Raji (cell line): ENCODE measurements around the gene PCDHGA10.
"Not testable (repeated sequence)": the region's sequence is repeated elsewhere in the genome, so short reads cannot be mapped to it uniquely, and the experiment has no call there.

ENCODE experiments used
- POLR2A ChIP-seq: IDR thresholded peaks from 2 replicates; pipeline ENCODE4 v1.6.1; 2011; ENCODE audit warnings: low read depth, low read length, control low read depth; ENCODE audit not compliant: insufficient read depth

PCDHGA10 gene

GRCh38 chr5:141412854-141413539 is at the start of gene PCDHGA10:
Gene PCDHGA10, plus strand, starts transcription at chr5:141412987. Its CDS starts 189 bp downstream, at chr5:141413176.
- TF ChIP-seq POLR2A, result no peak

- no peak for TF ChIP-seq POLR2A
These were observed 48.7 kb upstream of the PCDHGA10 start, which contains the start of gene PCDHGA5 for GRCh38 chr5:141363952-141364660. Gene PCDHGA5, plus strand, starts transcription at chr5:141364162. Its CDS starts 169 bp downstream, at chr5:141364331.

- TF ChIP-seq POLR2A, result no peak
These were observed 46.5 kb upstream of the PCDHGA10 start for GRCh38 chr5:141366016-141366896.

- TF ChIP-seq POLR2A, result no peak
These were observed 42.6 kb upstream of the PCDHGA10 start, which contains the start of gene PCDHGB3 for GRCh38 chr5:141369994-141370848. Gene PCDHGB3, plus strand, starts transcription at chr5:141370242. Its CDS starts 153 bp downstream, at chr5:141370395.

DNA sequence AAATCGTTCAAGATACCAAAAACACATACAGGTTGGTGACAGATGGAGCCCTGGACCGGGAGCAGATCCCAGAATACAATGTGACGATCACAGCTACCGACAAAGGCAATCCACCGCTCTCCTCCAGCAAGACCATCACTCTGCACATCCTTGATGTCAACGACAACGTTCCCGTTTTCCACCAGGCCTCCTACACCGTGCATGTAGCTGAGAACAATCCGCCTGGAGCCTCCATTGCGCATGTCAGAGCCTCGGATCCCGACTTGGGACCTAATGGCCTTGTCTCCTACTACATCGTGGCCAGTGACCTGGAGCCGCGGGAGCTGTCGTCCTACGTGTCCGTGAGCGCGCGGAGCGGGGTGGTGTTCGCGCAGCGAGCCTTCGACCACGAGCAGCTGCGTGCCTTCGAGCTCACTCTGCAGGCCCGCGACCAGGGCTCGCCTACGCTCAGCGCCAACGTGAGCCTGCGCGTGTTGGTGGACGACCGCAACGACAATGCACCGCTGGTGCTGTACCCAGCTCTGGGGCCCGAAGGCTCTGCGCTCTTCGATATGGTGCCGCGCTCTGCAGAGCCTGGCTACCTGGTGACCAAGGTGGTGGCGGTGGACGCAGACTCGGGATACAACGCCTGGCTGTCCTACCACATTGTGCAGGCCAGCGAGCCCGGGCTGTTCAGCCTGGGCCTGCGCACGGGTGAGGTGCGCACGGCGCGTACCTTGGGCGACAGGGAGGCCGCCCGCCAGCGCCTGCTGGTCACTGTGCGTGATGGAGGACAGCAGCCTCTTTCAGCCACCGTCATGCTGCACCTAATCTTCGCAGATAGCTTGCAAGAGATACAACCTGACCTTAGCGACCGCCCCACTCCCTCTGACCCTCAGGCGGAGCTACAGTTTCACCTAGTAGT is 41.0 kb upstream of the PCDHGA10 start:
- no peak for TF ChIP-seq POLR2A

DNA sequence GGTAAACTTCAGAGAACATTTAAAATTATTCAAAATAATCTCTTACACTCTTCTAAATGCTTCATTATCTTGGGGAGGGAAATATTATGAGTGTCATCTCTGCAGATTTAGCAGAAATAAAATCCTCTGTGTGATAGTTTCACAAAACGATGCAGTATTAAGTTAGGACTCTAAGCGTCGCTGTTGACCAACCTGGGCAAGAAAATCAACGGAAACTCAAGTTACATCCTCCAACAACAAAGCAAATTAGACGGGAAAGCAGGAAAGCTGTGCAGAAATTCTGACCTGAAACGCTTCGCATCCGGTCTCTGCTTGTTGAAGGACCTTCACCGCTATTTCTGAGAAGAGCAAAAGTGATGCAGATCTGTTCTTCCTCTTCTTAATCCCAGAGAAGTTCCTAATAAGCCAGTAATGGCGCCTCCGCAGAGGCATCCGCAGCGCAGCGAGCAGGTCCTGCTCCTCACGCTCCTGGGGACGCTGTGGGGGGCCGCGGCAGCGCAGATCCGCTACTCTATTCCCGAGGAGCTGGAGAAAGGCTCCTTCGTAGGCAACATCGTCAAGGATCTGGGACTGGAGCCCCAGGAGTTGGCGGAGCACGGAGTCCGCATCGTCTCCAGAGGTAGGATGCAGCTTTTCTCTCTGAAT is 39.0 kb upstream of the PCDHGA10 start, which contains the start of gene PCDHGA6:
Gene PCDHGA6, plus strand, starts transcription at position 219 of the 645 bp plus-strand sequence. Its CDS starts 193 bp downstream, at position 412.
- no peak for TF ChIP-seq POLR2A

DNA sequence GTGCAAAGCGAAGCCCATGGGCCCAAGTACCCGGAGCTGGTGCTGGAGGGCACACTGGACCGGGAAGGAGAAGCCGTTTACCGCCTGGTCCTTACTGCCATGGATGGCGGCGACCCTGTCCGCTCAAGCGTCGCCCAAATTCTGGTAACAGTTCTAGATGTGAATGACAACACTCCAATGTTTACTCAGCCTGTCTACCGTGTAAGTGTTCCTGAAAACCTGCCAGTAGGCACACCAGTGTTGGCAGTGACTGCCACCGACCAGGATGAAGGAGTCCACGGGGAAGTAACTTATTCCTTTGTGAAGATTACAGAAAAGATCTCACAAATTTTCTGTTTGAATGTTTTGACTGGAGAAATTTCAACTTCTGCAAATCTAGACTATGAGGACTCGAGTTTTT is 38.2 kb upstream of the PCDHGA10 start:
- no peak for TF ChIP-seq POLR2A

GRCh38 chr5:141382469-141383294 is 30.1 kb upstream of the PCDHGA10 start, which contains the start of gene PCDHGA7:
Gene PCDHGA7, plus strand, starts transcription at chr5:141382742. Its CDS starts 158 bp downstream, at chr5:141382900.
- no peak for TF ChIP-seq POLR2A

DNA sequence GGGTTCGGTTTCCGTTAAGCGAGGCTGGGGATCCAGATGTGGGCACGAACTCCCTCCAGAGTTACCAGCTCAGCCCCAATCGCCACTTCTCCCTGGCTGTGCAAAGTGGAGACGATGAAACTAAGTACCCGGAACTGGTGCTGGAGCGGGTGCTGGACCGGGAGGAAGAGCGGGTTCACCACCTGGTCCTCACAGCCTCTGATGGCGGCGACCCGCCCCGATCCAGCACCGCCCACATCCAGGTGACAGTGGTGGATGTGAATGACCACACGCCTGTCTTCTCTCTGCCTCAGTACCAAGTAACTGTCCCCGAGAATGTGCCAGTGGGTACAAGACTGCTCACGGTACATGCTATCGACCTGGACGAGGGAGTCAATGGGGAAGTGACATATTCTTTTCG is 29.4 kb upstream of the PCDHGA10 start:
- TF ChIP-seq POLR2A, result no peak

- no peak for TF ChIP-seq POLR2A
These were observed 28.1 kb upstream of the PCDHGA10 start for GRCh38 chr5:141384471-141385267.

DNA sequence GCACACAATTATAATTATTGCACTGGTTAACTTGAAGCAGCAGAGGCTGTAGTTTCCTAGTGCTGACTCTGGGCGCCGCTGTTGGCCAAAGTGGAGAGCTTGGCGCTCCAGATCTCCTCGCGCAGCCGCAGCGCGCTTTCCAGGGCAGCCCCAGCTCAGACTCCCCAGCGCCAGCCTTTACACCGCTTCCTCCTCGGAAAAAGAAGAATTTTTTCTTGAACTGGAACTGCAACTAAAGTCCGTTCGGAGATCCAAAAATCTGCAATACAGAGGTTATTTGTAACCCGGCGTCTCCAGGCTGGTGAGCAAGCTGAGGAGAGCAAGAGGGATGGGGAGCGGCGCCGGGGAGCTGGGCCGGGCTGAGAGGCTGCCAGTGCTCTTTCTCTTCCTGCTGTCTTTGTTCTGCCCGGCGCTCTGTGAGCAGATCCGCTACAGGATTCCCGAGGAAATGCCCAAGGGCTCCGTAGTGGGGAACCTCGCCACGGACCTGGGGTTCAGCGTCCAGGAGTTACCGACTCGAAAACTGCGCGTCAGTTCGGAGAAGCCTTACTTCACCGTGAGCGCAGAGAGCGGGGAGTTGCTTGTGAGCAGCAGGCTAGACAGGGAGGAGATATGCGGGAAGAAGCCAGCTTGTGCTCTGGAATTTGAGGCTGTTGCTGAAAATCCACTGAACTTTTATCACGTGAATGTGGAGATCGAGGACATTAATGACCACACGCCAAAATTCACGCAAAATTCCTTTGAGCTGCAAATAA is 25.1 kb upstream of the PCDHGA10 start, which contains the start of gene PCDHGB4:
Gene PCDHGB4, plus strand, starts transcription at position 142 of the 755 bp plus-strand sequence. Its CDS starts 187 bp downstream, at position 329.
- not testable (repeated sequence) for TF ChIP-seq POLR2A
